Measurements from ENCODE around the gene NECAP2. TPM values are rescaled to one million over a fixed set of nuclear protein-coding genes. Genes with fewer than 3 reads are reported as not detected.

The NECAP2 gene
- total and polyA plus RNA-seq, 2 of the 4 experiments (the other 2 are of a cell fraction): 80.5 to 85.1 TPM

Other genes with a start within 250 kb of the NECAP2 start
- 3.3 and 4.5 TPM in 2 replicates for gene ARHGEF19, start 228.1 kb upstream of the NECAP2 start, total RNA-seq (2012; rRNA removed)
- 16.8 and 17.2 TPM in 2 replicates for gene ARHGEF19, start 228.1 kb upstream of the NECAP2 start, polyA plus RNA-seq (2012; rRNA removed)
- gene CPLANE2, start 203.5 kb upstream of the NECAP2 start, total RNA-seq (2012; rRNA removed): 3.2 and 3.3 TPM in 2 replicates
- 5.8 and 7.5 TPM in 2 replicates for gene CPLANE2, start 203.5 kb upstream of the NECAP2 start, polyA plus RNA-seq (2012; rRNA removed)
- gene FBXO42, start 88.2 kb upstream of the NECAP2 start, total RNA-seq (2012; rRNA removed): 11.4 and 12.0 TPM in 2 replicates
- gene FBXO42, start 88.2 kb upstream of the NECAP2 start, polyA plus RNA-seq (2012; rRNA removed): 18.8 and 19.6 TPM in 2 replicates
- gene SZRD1, start 73.5 kb upstream of the NECAP2 start, total RNA-seq (2012; rRNA removed): 104 and 119 TPM in 2 replicates
- 140 and 149 TPM in 2 replicates for gene SZRD1, start 73.5 kb upstream of the NECAP2 start, polyA plus RNA-seq (2012; rRNA removed)
- not detected in 2 replicates for gene SPATA21, start 3.3 kb upstream of the NECAP2 start, total RNA-seq (2012; rRNA removed)
- not detected in 2 replicates for gene SPATA21, start 3.3 kb upstream of the NECAP2 start, polyA plus RNA-seq (2012; rRNA removed)
- under 0.01 TPM in 2 replicates for gene RNU1-1, start 73.6 kb downstream of the NECAP2 start, total RNA-seq (2012; rRNA removed)
- not detected in 2 replicates for gene RNU1-1, start 73.6 kb downstream of the NECAP2 start, polyA plus RNA-seq (2012; rRNA removed)
- 25.3 and 28.3 TPM in 2 replicates for gene NBPF1, start 172.8 kb downstream of the NECAP2 start, total RNA-seq (2012; rRNA removed)
- gene NBPF1, start 172.8 kb downstream of the NECAP2 start, polyA plus RNA-seq (2012; rRNA removed): 17.1 and 18.8 TPM in 2 replicates
- under 0.01 TPM in 2 replicates for gene RNU1-3, start 226.2 kb downstream of the NECAP2 start, total RNA-seq (2012; rRNA removed)
- gene RNU1-3, start 226.2 kb downstream of the NECAP2 start, polyA plus RNA-seq (2012; rRNA removed): not detected in 2 replicates